Caco-2 (cell line): ENCODE measurements around the gene TRPT1. TPM values are rescaled to one million over a fixed set of nuclear protein-coding genes. Genes with fewer than 3 reads are reported as not detected.

Source experiments
- BruUV-seq: library from RNA; stranded (reverse); fragments of 400-500 nt; replicated peaks from 2 replicates; lab custom pipeline; 2021; lab: Mats Ljungman, UMichigan
- CTCF ChIA-PET: fragments of 300-600 bp; sonication (Branson Sonifier 250); formaldehyde crosslinking; loops from one replicate; lab custom pipeline; 2022; ENCODE audit warnings: antibody characterized with exemption; lab: Charles Lee
- POLR2A ChIA-PET: fragments of 300-600 bp; sonication (Branson Sonifier 250); formaldehyde crosslinking; loops from one replicate; lab custom pipeline; 2022; ENCODE audit warnings: antibody characterized with exemption; lab: Charles Lee
- DNase-seq, 2 experiments: peaks; one replicate each; pipeline versions ENCODE4 v3.0.0 to v3.0.0-alpha.2; 2020 to 2022
- H3K27me3 ChIP-seq: replicated peaks from 2 replicates; pipeline ENCODE4 v1.6.0; 2011; ENCODE audit warnings: low read length; ENCODE audit not compliant: control insufficient read depth, insufficient read depth
- H3K36me3 ChIP-seq: 2 replicates; pipeline ENCODE4 v1.5.1; 2011; ENCODE audit warnings: low read length; ENCODE audit not compliant: control insufficient read depth, insufficient read depth
- H3K4me1 ChIP-seq: fragments of 250-450 bp; sonication (Bioruptor Pico); 2 replicates; pipeline ENCODE4 v1.5.1; 2020; ENCODE audit warnings: mild to moderate bottlenecking
- H3K4me3 ChIP-seq: 2 replicates; pipeline ENCODE4 v1.5.1; 2011; ENCODE audit warnings: low read depth, mild to moderate bottlenecking, control low read depth, low read length
- H3K9me3 ChIP-seq: fragments of 250-450 bp; sonication (Bioruptor Pico); 2 replicates; pipeline ENCODE4 v1.5.1; 2020; ENCODE audit warnings: mild to moderate bottlenecking, moderate library complexity
- H3K27ac Mint-ChIP-seq: one replicate; pipeline ENCODE4 v1.8.0; 2022; ENCODE audit warnings: mixed read lengths; ENCODE audit not compliant: unreplicated experiment
- H3K27me3 Mint-ChIP-seq: one replicate; pipeline ENCODE4 v1.8.0; 2022; ENCODE audit warnings: mixed read lengths; ENCODE audit not compliant: insufficient read depth, unreplicated experiment
- H3K36me3 Mint-ChIP-seq: one replicate; pipeline ENCODE4 v1.8.0; 2022; ENCODE audit warnings: mild to moderate bottlenecking, mixed read lengths; ENCODE audit not compliant: insufficient read depth, unreplicated experiment
- H3K4me1 Mint-ChIP-seq: one replicate; pipeline ENCODE4 v1.8.0; 2022; ENCODE audit warnings: low read depth, mixed read lengths; ENCODE audit not compliant: unreplicated experiment
- H3K4me3 Mint-ChIP-seq: one replicate; pipeline ENCODE4 v1.8.0; 2022; ENCODE audit warnings: mild to moderate bottlenecking, moderate library complexity, mixed read lengths; ENCODE audit not compliant: unreplicated experiment
- H3K9me3 Mint-ChIP-seq: one replicate; pipeline ENCODE4 v1.8.0; 2022; ENCODE audit warnings: mixed read lengths; ENCODE audit not compliant: unreplicated experiment
- intact Hi-C: fragments of 100-400 bp; cut with micrococcal nuclease; formaldehyde crosslinking; loops from one replicate; pipeline ENCODE4 v1.10.0; 2022; ENCODE audit not compliant: unreplicated experiment
- total RNA-seq: library from RNA; stranded (reverse); gene quantifications from 2 replicates; pipeline ENCODE4 v1.2.3, GENCODE V29; 2022
- TF ChIP-seq, protein P1 (sequence below), 2 experiments: fragments of 200-600 bp in 1 of 2; IDR thresholded peaks; 1 replicate in 1 of 2; 2 replicates in 1 of 2; pipeline versions ENCODE4 v1.5.1 to v1.8.0; 2011 to 2022; ENCODE audit warnings: antibody characterized with exemption in 1 of 2, control low read depth in 1 of 2, inconsistent platforms in 1 of 2, low read depth in 1 of 2, low read length in 1 of 2, mild to moderate bottlenecking in 1 of 2, moderate library complexity in 1 of 2; ENCODE audit not compliant: insufficient read depth in 1 of 2, severe bottlenecking in 1 of 2, unreplicated experiment in 1 of 2

Gene TRPT1
- total RNA-seq, 1 experiment from 2014 or later: 32.1 TPM

DNA sequence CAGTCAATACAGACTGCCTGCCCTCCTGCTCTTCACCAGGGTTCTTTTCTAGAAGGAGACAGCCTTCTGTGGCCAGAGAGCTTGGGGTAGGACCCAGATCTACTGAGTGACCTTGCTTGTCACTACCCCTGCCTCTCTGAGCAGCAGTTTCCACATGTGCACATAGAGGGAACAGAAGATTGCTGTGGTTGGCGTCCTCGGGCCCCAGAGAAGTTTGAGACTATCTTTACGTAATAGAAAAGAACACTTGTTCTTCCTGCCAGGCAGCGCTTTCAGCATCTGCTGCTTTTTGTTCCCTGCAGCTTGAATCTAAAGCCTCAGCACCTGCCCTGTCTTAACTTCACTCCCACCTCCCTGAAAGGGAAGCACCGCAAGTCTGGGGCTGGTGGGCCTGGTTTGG is 13.0 kb upstream of the TRPT1 start:
- ChIA-PET CTCF (interaction anchor here (0.8 kb wide), 1 partner anchor 53 kb away, joined by 3 read pairs; the partner anchor contains the start of gene STIP1), POLR2A (interaction anchor here (0.7 kb wide), 1 partner anchor 79 kb away, joined by 5 read pairs; the partner anchor contains the start of genes PRDX5 and TRMT112)
- no peak overlapping the region for H3K27ac Mint-ChIP-seq
- no peak overlapping the region for H3K4me3 Mint-ChIP-seq
- Histone ChIP-seq H3K27me3 (no peaks in the 10 kb centered on the region), H3K4me1 (peaks cover 24% of the 10 kb centered on the region), H3K4me3 (no peak overlapping the region), H3K9me3 (no peaks in the 10 kb centered on the region), H3K36me3 (peaks cover 3% of the 10 kb centered on the region; the same call in 1 of the 2 replicates)
- no TSS peak for BruUV-seq
- peaks cover 15% of the 10 kb centered on the region for H3K4me1 Mint-ChIP-seq
- no peaks in the 10 kb centered on the region for H3K9me3 Mint-ChIP-seq
- H3K27me3 Mint-ChIP-seq: no peaks in the 10 kb centered on the region
- DNase-seq: no peak
- TF ChIP-seq, protein P1, sequence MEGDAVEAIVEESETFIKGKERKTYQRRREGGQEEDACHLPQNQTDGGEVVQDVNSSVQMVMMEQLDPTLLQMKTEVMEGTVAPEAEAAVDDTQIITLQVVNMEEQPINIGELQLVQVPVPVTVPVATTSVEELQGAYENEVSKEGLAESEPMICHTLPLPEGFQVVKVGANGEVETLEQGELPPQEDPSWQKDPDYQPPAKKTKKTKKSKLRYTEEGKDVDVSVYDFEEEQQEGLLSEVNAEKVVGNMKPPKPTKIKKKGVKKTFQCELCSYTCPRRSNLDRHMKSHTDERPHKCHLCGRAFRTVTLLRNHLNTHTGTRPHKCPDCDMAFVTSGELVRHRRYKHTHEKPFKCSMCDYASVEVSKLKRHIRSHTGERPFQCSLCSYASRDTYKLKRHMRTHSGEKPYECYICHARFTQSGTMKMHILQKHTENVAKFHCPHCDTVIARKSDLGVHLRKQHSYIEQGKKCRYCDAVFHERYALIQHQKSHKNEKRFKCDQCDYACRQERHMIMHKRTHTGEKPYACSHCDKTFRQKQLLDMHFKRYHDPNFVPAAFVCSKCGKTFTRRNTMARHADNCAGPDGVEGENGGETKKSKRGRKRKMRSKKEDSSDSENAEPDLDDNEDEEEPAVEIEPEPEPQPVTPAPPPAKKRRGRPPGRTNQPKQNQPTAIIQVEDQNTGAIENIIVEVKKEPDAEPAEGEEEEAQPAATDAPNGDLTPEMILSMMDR (IDR thresholded peaks at IDR 0.05; ENCODE audit: insufficient read depth in 1 of 2, low read depth in 1 of 2, low read length in 1 of 2, severe bottlenecking in 1 of 2, unreplicated experiment in 1 of 2): no peak
- intact Hi-C loops: no loop called here
- peaks cover 58% of the 10 kb centered on the region for H3K36me3 Mint-ChIP-seq

DNA sequence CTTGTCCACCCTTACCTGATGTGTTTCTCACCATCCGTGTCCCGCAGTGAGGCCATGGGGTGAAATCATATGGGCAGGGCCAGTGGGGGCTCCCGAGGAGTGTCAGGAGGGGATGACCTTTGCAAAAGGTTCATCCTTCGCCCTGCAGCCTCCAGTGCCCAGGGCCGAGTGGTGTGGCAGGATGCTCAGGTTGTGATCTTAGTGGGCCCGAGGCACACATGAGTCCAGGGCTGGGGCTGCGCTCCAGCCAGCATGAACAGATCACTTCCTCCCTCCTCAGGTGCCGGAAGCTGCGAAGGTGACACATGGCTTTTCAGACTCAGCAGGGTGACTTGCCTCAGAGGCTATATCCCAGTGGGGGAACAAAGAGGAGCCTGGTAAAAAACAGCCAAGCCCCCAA is 12.1 kb upstream of the TRPT1 start:
- H3K4me3 ChIP-seq: no peak overlapping the region
- ChIA-PET POLR2A (no interaction called here), CTCF (interaction anchor here (0.5 to 1.2 kb wide), 2 partner anchors 9 to 63 kb away, joined by 3 read pairs; partner anchors contain the start of gene PPP1R14B)
- no peak for DNase-seq
- Mint-ChIP-seq H3K9me3 (no peaks in the 10 kb centered on the region), H3K4me1 (peaks cover 8% of the 10 kb centered on the region), H3K36me3 (peaks cover 55% of the 10 kb centered on the region), H3K27me3 (no peaks in the 10 kb centered on the region), H3K27ac (no peak overlapping the region), H3K4me3 (no peak overlapping the region)
- BruUV-seq: no TSS peak
- peaks cover 30% of the 10 kb centered on the region for H3K4me1 ChIP-seq
- H3K27me3 ChIP-seq: no peaks in the 10 kb centered on the region
- TF ChIP-seq, protein P1 (IDR thresholded peaks at IDR 0.05; ENCODE audit: insufficient read depth in 1 of 2, low read depth in 1 of 2, low read length in 1 of 2, severe bottlenecking in 1 of 2, unreplicated experiment in 1 of 2): no peak
- H3K36me3 ChIP-seq: no peaks in the 10 kb centered on the region; the same call in 1 of the 2 replicates
- no peaks in the 10 kb centered on the region for H3K9me3 ChIP-seq
- intact Hi-C loops: no loop called here

DNA sequence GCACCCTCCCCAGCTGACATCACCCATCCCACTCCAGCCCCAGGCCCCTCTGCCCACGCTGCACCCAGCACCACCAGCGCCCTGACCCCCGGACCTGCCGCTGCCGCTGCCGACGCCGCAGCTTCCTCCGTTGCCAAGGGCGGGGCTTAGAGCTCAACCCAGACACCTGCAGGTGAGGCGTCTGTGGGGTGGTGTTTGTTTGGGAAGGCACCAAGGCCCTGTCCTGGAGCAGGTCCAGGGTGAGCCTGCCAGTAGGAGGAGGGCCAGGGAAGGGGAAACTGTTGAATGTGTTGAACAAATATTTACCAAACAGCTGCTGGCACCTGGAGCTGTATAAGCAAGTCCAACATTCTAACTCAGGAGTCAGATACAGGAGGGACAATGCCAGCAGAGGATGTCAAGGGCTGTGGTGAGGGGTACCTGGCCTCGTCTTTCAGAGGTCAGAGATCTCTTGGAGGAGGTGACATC is 11.5 kb upstream of the TRPT1 start:
- Mint-ChIP-seq H3K4me3 (no peak overlapping the region), H3K4me1 (peaks cover 8% of the 10 kb centered on the region), H3K9me3 (no peaks in the 10 kb centered on the region), H3K36me3 (peaks cover 50% of the 10 kb centered on the region), H3K27me3 (no peaks in the 10 kb centered on the region), H3K27ac (no peak overlapping the region)
- Histone ChIP-seq H3K9me3 (no peaks in the 10 kb centered on the region), H3K4me3 (no peak overlapping the region), H3K36me3 (no peaks in the 10 kb centered on the region; the same call in 1 of the 2 replicates), H3K4me1 (peaks cover 24% of the 10 kb centered on the region), H3K27me3 (no peaks in the 10 kb centered on the region)
- intact Hi-C loops: no loop called here
- TF ChIP-seq, protein P1 (IDR thresholded peaks at IDR 0.05; ENCODE audit: insufficient read depth in 1 of 2, low read depth in 1 of 2, low read length in 1 of 2, severe bottlenecking in 1 of 2, unreplicated experiment in 1 of 2): no peak
- BruUV-seq: no TSS peak
- POLR2A ChIA-PET: interaction anchor here (0.6 kb wide), 1 partner anchor 52 kb away, joined by 3 read pairs; the partner anchor contains the start of gene STIP1
- CTCF ChIA-PET: interaction anchor here (1.2 kb wide), 1 partner anchor 9 kb away, joined by 3 read pairs; the partner anchor contains the start of gene PPP1R14B
- DNase-seq: no peak
